ENCODE data around the gene YARS1.

The YARS1 gene

DNA sequence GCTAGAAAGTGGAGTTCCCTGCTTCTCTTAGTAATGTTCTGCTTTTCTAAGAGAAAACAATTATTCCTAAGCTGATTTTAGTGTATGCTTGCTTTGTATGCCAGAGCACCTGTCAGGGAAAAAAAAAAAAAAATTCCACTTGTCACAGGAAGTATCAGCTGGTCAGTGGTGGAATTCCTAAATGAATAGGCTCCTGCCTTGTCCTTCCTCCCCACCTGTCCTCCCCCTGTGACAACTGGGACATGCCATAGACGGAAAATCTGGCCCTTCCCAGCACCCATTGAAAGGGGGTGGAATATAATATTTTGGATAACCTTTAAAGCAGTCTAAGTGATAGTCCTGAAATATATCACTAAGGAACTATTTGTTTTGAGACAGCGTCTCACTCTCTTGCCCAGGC lies 42.8 kb upstream of the YARS1 start:
- Histone ChIP-seq H3K4me3 (no peak overlapping the region), H3K9ac (ENCODE audit: insufficient read length) (no peak overlapping the region), H3K9me3 (ENCODE audit: low read depth, low read length) (no peaks in the 10 kb centered on the region), H3K27ac (no peak overlapping the region), H3K36me3 (ENCODE audit: insufficient read depth, low read length) (peaks cover 15% of the 10 kb centered on the region; the same call in 1 of the 2 replicates)
- TF ChIP-seq POLR2AphosphoS5 (IDR thresholded peaks at IDR 0.05; ENCODE audit: borderline replicate concordance, low read depth, low read length) = no peak
- no peak for TF ChIP-seq EZH2 (IDR thresholded peaks at IDR 0.05)
- no peak for DNase-seq (ENCODE audit: low read depth, low spot score)

DNA sequence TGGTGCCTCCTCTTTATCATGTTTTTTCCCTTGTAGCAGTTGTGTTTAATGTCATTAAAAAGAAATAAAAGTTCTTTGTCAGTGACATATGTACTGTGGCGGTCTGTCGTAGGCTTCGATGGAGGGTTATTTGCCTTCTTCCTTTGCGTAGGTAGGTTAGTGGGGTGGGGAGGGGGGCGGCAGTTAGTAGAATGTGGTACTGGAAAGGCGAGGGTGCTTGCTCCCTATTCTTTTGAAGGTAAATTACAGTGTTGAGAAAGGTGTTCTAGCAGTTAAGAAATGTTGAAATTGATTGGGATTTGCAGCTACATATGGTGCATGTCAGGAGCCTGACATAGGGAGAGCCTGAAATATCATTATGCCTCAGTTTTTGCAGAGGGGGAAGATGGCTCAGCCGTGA lies 41.6 kb upstream of the YARS1 start:
- TF ChIP-seq FOXP2 (optimal IDR thresholded peaks at IDR 0.05; ENCODE audit: control extremely low read depth, extremely low read length, insufficient read depth) (no peak), EZH2 (IDR thresholded peaks at IDR 0.05) (no peak), POLR2AphosphoS5 (IDR thresholded peaks at IDR 0.05; ENCODE audit: borderline replicate concordance, low read depth, low read length) (no peak)
- Histone ChIP-seq H3K9me3 (ENCODE audit: low read depth, low read length) (no peaks in the 10 kb centered on the region), H3K36me3 (ENCODE audit: insufficient read depth, low read length) (peaks cover 20% of the 10 kb centered on the region; the same call in 1 of the 2 replicates), H3K4me3 (no peak overlapping the region), H3K9ac (ENCODE audit: insufficient read length) (no peak overlapping the region), H3K27ac (no peak overlapping the region)
- DNase-seq (ENCODE audit: low read depth, low spot score) = no peak

DNA sequence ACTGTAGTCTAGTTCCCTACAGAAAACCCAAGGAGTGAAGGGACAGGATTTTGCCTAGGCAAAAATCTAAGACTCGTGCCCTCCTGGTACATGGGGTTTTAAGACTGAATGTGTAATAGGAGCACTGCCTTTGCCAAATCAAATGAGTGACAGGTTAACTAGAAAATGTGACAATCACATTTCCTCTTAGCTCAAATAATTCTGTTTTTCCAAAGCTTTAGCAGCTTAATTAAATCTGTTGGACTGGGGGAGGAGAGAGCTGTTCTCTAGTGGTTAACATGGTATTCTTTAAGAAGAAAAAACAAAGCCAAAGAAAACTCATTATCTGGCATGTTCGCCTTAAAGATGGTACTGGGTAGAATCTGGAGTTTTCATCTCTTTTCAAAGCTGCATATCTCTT lies 41.0 kb upstream of the YARS1 start:
- DNase-seq (ENCODE audit: low read depth, low spot score) = no peak
- TF ChIP-seq FOXP2 (optimal IDR thresholded peaks at IDR 0.05; ENCODE audit: control extremely low read depth, extremely low read length, insufficient read depth) = no peak

DNA sequence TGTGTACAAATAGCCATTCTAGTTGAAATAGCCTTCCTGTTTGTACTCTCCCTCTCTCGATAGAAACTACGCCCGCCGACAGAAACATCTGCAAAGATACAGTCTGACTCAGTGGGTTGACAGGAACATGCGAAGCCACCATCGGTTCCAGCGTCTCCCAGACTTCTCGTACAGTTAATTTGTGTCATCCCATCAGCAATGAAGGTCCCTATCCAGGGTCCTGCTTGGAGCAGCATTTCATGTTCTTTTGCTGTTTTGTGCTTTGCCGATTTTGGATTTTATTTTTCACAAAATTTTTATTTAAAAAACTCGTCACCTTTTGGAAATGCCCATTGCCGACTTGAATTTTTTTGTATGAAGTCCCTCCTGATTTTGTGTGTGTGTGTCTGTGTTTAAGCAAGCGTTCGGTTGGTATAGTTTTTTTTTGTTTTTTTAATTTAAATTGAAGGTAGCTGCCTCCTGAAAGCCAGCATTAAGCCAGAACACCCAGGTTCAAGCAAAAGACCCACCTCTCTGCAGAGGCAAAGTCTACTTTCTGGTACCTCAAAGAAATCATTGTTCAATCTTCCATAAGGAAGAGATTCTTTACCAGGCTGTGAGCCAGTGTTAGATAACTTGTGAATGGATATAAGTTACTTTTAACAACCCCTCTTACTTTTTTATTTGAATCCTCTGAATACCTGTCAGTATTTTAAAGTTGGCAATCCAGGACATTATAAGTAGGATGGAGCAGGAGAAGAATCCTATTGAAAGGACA lies 38.9 kb upstream of the YARS1 start:
- no peak overlapping the region for H3K4me3 ChIP-seq
- TF ChIP-seq EZH2 (IDR thresholded peaks at IDR 0.05) (no peak), POLR2AphosphoS5 (IDR thresholded peaks at IDR 0.05; ENCODE audit: borderline replicate concordance, low read depth, low read length) (no peak), FOXP2 (optimal IDR thresholded peaks at IDR 0.05; ENCODE audit: control extremely low read depth, extremely low read length, insufficient read depth) (no peak)
- H3K27ac ChIP-seq = no peak overlapping the region
- H3K9ac ChIP-seq (ENCODE audit: insufficient read length) = no peak overlapping the region
- DNase-seq (ENCODE audit: low read depth, low spot score) = no peak
- no peaks in the 10 kb centered on the region for H3K9me3 ChIP-seq (ENCODE audit: low read depth, low read length)
- peaks cover 26% of the 10 kb centered on the region; the same call in 1 of the 2 replicates for H3K36me3 ChIP-seq (ENCODE audit: insufficient read depth, low read length)

More for the DNA sequence above, 41.0 kb upstream of the YARS1 start:
- Histone ChIP-seq H3K27ac (no peak overlapping the region), H3K9me3 (ENCODE audit: low read depth, low read length) (no peaks in the 10 kb centered on the region), H3K36me3 (ENCODE audit: insufficient read depth, low read length) (peaks cover 20% of the 10 kb centered on the region; the same call in 1 of the 2 replicates), H3K4me3 (no peak overlapping the region), H3K9ac (ENCODE audit: insufficient read length) (no peak overlapping the region)

DNA sequence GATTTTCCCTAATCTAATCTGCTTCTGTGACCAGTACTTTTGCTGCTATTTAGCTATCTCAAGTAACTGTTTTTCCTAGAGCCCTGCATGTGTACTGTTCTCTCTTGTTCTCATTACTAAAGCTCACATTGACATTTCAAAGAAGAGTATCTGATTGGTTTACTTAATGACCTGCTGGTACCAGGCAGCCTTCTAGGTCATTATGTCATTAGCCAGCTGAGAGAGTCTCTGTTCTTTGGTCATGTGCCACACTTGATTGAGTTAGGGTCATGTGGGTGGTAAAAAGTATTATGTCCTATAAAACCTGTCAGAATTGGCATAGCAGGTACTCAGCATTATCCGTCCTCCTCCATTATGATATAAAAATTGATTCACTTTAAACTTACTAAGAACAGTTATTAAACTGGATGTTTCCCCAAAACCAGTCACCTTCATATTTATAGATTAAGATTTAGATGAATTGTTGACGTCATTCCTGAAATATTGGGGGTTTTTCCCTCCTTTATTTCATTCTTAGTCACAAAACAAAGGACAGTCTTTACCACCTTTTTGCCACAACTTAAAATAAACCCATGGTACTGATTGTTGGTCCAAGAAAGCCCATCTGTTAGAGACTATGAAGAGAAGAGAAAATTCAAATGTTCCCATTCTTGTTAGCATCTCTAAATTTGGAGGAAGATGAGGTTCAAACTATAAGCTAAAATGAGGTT lies 31.4 kb upstream of the YARS1 start:
- TF ChIP-seq FOXP2 (optimal IDR thresholded peaks at IDR 0.05; ENCODE audit: control extremely low read depth, extremely low read length, insufficient read depth) (no peak), POLR2AphosphoS5 (IDR thresholded peaks at IDR 0.05; ENCODE audit: borderline replicate concordance, low read depth, low read length) (no peak), EZH2 (IDR thresholded peaks at IDR 0.05) (no peak)
- Histone ChIP-seq H3K27ac (no peak overlapping the region), H3K36me3 (ENCODE audit: insufficient read depth, low read length) (peaks cover 35% of the 10 kb centered on the region), H3K4me3 (no peak overlapping the region), H3K9me3 (ENCODE audit: low read depth, low read length) (no peaks in the 10 kb centered on the region), H3K9ac (ENCODE audit: insufficient read length) (no peak overlapping the region)
- DNase-seq (ENCODE audit: low read depth, low spot score) = no peak

DNA sequence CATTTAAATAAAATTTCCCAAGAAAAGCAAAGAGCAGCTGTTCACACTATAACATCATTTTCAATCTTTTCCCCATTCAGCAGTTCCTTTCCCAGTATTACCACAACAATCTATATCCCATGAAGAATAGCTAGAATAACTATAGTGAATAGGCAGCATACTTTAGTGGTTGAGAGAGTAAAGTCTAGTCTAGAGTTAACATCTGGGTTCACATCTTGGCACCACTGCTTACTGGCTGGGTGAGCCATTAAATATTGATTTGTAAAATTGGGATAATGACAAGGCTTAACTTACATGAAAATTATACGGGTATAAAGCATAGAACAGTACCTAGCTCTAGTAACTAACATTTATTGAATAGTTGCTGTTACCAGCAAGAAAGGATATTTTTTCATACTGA lies 14.7 kb upstream of the YARS1 start:
- TF ChIP-seq FOXP2 (optimal IDR thresholded peaks at IDR 0.05; ENCODE audit: control extremely low read depth, extremely low read length, insufficient read depth) (no peak), POLR2AphosphoS5 (IDR thresholded peaks at IDR 0.05; ENCODE audit: borderline replicate concordance, low read depth, low read length) (no peak), EZH2 (IDR thresholded peaks at IDR 0.05) (no peak)
- no peak for DNase-seq (ENCODE audit: low read depth, low spot score)
- H3K9me3 ChIP-seq (ENCODE audit: low read depth, low read length) = no peaks in the 10 kb centered on the region
- no peak overlapping the region for H3K9ac ChIP-seq (ENCODE audit: insufficient read length)
- peaks cover 81% of the 10 kb centered on the region for H3K36me3 ChIP-seq (ENCODE audit: insufficient read depth, low read length)
- no peak overlapping the region for H3K4me3 ChIP-seq
- H3K27ac ChIP-seq = no peak overlapping the region

DNA sequence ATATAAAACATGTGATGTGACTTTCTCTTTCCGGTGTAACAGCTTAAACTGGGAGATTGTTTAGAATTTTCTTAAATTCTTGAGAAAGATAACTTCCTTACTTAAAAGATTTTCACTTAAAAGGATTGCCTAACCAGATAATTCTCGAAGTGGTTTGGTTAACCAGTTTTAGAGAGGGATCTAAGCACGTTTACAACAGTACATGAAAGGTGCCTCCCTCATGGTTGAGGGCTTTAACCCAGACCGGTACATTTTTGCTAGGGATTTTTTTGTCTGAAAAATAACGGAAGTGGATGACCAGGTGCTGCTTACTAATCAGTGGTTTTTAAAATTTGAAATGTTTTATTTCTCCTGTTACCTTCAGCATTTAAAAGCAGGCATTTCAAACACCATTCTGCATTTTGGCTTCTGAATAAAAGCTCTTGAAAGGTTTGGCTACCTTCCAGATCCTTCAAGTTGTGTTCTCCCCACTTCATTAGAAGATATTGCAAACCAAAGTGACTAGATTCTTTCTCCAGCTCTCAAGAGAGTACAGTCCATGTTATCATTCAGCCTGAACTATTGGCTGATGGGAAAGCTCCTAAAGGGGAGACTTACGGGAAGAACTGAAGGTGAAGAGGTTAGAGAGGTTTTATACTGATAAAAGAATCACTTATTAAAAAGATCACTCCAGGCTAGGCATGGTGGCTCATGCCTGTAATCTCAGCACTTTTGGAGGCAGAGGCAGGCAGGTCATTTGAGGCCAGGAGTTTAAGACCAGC lies 13.1 kb upstream of the YARS1 start:
- Histone ChIP-seq H3K9ac (ENCODE audit: insufficient read length) (no peak overlapping the region), H3K36me3 (ENCODE audit: insufficient read depth, low read length) (peaks cover 85% of the 10 kb centered on the region), H3K9me3 (ENCODE audit: low read depth, low read length) (no peaks in the 10 kb centered on the region), H3K27ac (no peak overlapping the region; the same call in 1 of the 2 replicates), H3K4me3 (no peak overlapping the region)
- TF ChIP-seq POLR2AphosphoS5 (IDR thresholded peaks at IDR 0.05; ENCODE audit: borderline replicate concordance, low read depth, low read length) (no peak), EZH2 (IDR thresholded peaks at IDR 0.05) (no peak), FOXP2 (optimal IDR thresholded peaks at IDR 0.05; ENCODE audit: control extremely low read depth, extremely low read length, insufficient read depth) (no peak)
- DNase-seq (ENCODE audit: low read depth, low spot score) = no peak

DNA sequence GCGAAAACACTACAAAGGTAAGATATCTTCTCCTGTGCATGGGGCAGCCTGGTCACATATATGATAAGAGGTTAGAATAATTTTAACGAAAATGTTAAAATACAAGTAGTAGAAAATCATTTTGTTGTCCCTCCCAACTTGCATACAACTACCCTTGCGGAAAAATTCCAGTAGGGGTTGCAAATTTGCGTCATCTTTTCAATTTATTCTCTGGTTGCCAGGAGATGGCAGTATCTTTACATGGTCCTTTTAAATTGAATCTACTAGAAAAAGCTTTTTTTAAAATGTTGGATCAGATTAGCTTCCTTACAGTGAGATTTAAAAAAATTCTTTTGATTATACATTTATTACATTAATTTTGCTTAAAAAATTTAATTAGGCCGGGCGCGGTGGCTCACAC lies 11.2 kb upstream of the YARS1 start:
- TF ChIP-seq POLR2AphosphoS5 (IDR thresholded peaks at IDR 0.05; ENCODE audit: borderline replicate concordance, low read depth, low read length) (no peak), FOXP2 (optimal IDR thresholded peaks at IDR 0.05; ENCODE audit: control extremely low read depth, extremely low read length, insufficient read depth) (no peak), EZH2 (IDR thresholded peaks at IDR 0.05) (no peak)
- no peak for DNase-seq (ENCODE audit: low read depth, low spot score)
- no peak overlapping the region for H3K4me3 ChIP-seq
- H3K27ac ChIP-seq = no peak overlapping the region
- H3K36me3 ChIP-seq (ENCODE audit: insufficient read depth, low read length) = peaks cover 73% of the 10 kb centered on the region
- H3K9ac ChIP-seq (ENCODE audit: insufficient read length) = no peak overlapping the region
- H3K9me3 ChIP-seq (ENCODE audit: low read depth, low read length) = no peaks in the 10 kb centered on the region

All from SK-N-MC (cell line).